ENCODE measurements around the gene RALA.

GRCh38 chr7:39620486-39620885 lies 2.9 kb upstream of the RALA start:
- TF ChIP-seq POLR2AphosphoS5 (IDR thresholded peaks at IDR 0.05; ENCODE audit: low read depth, low read length) (no peak), CTCF (IDR thresholded peaks at IDR 0.05 in 2 of 3, conservative IDR thresholded peaks at IDR 0.05 in 1 of 3; ENCODE audit: borderline replicate concordance in 1 of 3, insufficient read depth in 1 of 3, low read depth in 2 of 3, low read length in 2 of 3) (no peak), SRF (IDR thresholded peaks at IDR 0.05; ENCODE audit: low read depth) (no peak), MAX (IDR thresholded peaks at IDR 0.05) (no peak), EZH2phosphoT487 (IDR thresholded peaks at IDR 0.05; ENCODE audit: borderline replicate concordance) (no peak), TCF7L2 (IDR thresholded peaks at IDR 0.05; ENCODE audit: borderline replicate concordance, extremely low read depth, insufficient read depth, insufficient read length) (no peak), JUND (IDR thresholded peaks at IDR 0.05) (no peak), REST (IDR thresholded peaks at IDR 0.05; ENCODE audit: low read depth) (no peak), CEBPB (IDR thresholded peaks at IDR 0.05; ENCODE audit: low read depth) (no peak), SIN3A (IDR thresholded peaks at IDR 0.05; ENCODE audit: low read depth) (no peak), SP1 (IDR thresholded peaks at IDR 0.05; ENCODE audit: low read depth) (no peak), ATF3 (IDR thresholded peaks at IDR 0.05) (no peak), POLR2A (IDR thresholded peaks at IDR 0.05; ENCODE audit: borderline replicate concordance, extremely low read depth, insufficient read depth, insufficient read length) (no peak), CBX3 (IDR thresholded peaks at IDR 0.05; ENCODE audit: low read depth) (no peak)
